AG04449 (cell line): ENCODE data around the gene ZNF428.
A peak's percentile ranks its signal among the peaks of the same experiment; 100 is the strongest.

Experiments
- CTCF ChIA-PET: fragments of 350-600 bp; formaldehyde crosslinking; extraction: SDS; loops from one replicate; lab custom pipeline; 2021; ENCODE audit warnings: antibody characterized with exemption; lab: Yijun Ruan, JAX
- POLR2A ChIA-PET: fragments of 400-600, 350-600 bp; formaldehyde crosslinking; extraction: SDS; loops from one replicate; lab custom pipeline; 2020; ENCODE audit warnings: antibody characterized with exemption, inconsistent platforms; lab: Yijun Ruan, JAX
- DNase-seq: peaks from one replicate; pipeline ENCODE4 v3.0.0-alpha.2; 2010; ENCODE audit warnings: low read depth, low spot score
- H3K4me3 ChIP-seq: 2 replicates; pipeline ENCODE4 v1.5.1; 2011; ENCODE audit warnings: low read depth, mild to moderate bottlenecking, control low read depth, low read length
- CTCF ChIP-seq: IDR thresholded peaks from one replicate; pipeline ENCODE4 v1.5.1; 2011; ENCODE audit warnings: mild to moderate bottlenecking, moderate library complexity, low read length, control low read depth, inconsistent platforms; ENCODE audit not compliant: insufficient read depth; ENCODE audit errors: missing control alignments

Gene ZNF428

GRCh38 chr19:43619262-43620060, at the start of gene ZNF428:
Gene ZNF428, minus strand, starts transcription at chr19:43619629. Its CDS starts 5,325 bp downstream, at chr19:43614304.
- no peak for DNase-seq
- ChIA-PET CTCF (no interaction called here), POLR2A (no interaction called here)

GRCh38 chr19:43668406-43669109, 49.1 kb upstream of the ZNF428 start:
- ChIA-PET CTCF (interaction anchor here (0.6 to 1.4 kb wide), 18 partner anchors 10 to 128 kb away, joined by 3 to 14 read pairs (median 4); partner anchors contain the start of genes IRGQ and ZNF576), POLR2A (interaction anchor here (0.6 to 3.3 kb wide), 18 partner anchors 11 to 135 kb away, joined by 3 to 18 read pairs (median 4); partner anchors contain the start of genes IRGQ, SMG9, ZNF575 and ZNF576)
- TF ChIP-seq CTCF = no peak
- DNase-seq = peak; percentile 97
- peak overlapping the region; percentile 92 for H3K4me3 ChIP-seq

More at GRCh38 chr19:43619262-43620060, at the start of gene ZNF428:
- TF ChIP-seq CTCF = no peak
- H3K4me3 ChIP-seq = peak within 1 kb of the TSS; percentile 81

GRCh38 chr19:43667876-43668405, 48.5 kb upstream of the ZNF428 start:
- peak overlapping the region; percentile 60 for H3K4me3 ChIP-seq
- no peak for DNase-seq
- ChIA-PET CTCF (interaction anchor here (0.6 to 1.4 kb wide), 18 partner anchors 9 to 129 kb away, joined by 3 to 14 read pairs (median 4); partner anchors contain the start of genes IRGQ and ZNF576), POLR2A (interaction anchor here (0.6 to 3.3 kb wide), 17 partner anchors 12 to 134 kb away, joined by 3 to 18 read pairs (median 4); partner anchors contain the start of genes IRGQ, SMG9, ZNF575 and ZNF576)
- TF ChIP-seq CTCF = no peak

GRCh38 chr19:43667126-43667875, 47.9 kb upstream of the ZNF428 start:
- no peak for TF ChIP-seq CTCF
- no peak for DNase-seq
- CTCF ChIA-PET = interaction anchor here (1.1 to 2.5 kb wide), 3 partner anchors 15 to 129 kb away, joined by 5 to 8 read pairs (median 5); no protein-coding TSS in a partner anchor
- H3K4me3 ChIP-seq = peak overlapping the region; percentile 60
- POLR2A ChIA-PET = interaction anchor here (0.5 kb wide), 1 partner anchor 96 kb away, joined by 3 read pairs; no protein-coding TSS in a partner anchor

- CTCF ChIA-PET = interaction anchor here (1.6 kb wide), 1 partner anchor 12 kb away, joined by 7 read pairs; no protein-coding TSS in a partner anchor
- POLR2A ChIA-PET = no interaction called here
- H3K4me3 ChIP-seq = no peak overlapping the region
- TF ChIP-seq CTCF = no peak
- DNase-seq = no peak
Measured at GRCh38 chr19:43664018-43664417, 44.6 kb upstream of the ZNF428 start.
